ENCODE results near the gene BCL2.

The BCL2 gene

DNA sequence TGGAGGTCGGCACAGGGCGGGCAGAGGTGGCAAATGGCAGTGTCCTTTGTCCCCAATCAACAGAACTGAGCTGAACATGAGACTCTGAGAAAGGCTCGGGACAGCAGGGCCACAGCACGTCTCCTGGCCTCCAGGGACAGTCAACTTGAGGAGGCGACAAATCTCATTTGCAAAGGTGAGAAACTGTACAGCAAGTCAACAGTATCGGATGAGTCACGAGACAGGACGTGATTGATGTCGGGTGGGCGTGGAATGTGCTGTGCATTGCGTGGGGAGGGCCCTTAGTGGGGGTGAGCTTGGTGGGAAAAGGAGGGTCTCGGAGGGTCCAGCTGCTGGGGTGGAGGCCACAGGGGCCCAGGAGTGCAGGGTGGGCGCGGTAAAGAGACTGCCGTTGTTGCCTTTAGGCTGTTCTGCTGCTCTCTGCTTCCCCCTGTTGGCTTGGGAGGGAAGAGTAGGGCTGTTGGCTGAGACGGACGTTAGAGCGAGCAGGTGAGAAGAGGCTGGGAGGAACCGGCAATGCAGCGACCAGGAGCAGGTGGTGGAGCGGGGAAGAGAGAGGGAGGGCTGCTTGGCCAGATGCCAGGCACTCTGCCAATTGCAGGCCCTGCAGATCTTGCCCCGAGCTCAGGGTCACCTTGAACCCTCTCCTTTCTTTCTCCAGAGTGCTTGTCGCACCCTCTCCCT is 164.3 kb downstream of the BCL2 start:
- no peak for DNase-seq (ENCODE audit: insufficient read length)
- TF ChIP-seq POLR2AphosphoS5 (IDR thresholded peaks at IDR 0.05; ENCODE audit: low read depth, low read length) (peak; percentile 83; the same call in 1 of the 2 replicates), POLR2A (IDR thresholded peaks at IDR 0.05; ENCODE audit: low read depth, low read length) (peak; percentile 69), TAF1 (IDR thresholded peaks at IDR 0.05; ENCODE audit: borderline replicate concordance, low read depth, low read length) (0 out of 2 replicates have a peak, but pooled peaks have one; percentile 29)
- FAIRE-seq: peak; percentile 99

GRCh38 chr18:63154350-63155152 is 165.0 kb downstream of the BCL2 start:
- TF ChIP-seq POLR2A (IDR thresholded peaks at IDR 0.05; ENCODE audit: low read depth, low read length): no peak
- TF ChIP-seq POLR2AphosphoS5 (IDR thresholded peaks at IDR 0.05; ENCODE audit: low read depth, low read length): peak; percentile 70; the same call in 1 of the 2 replicates
- DNase-seq (ENCODE audit: insufficient read length) (no peak), FAIRE-seq (peak; percentile 74)

- FAIRE-seq (peak; percentile 94), DNase-seq (ENCODE audit: insufficient read length) (no peak)
- no peak for TF ChIP-seq TAF1 (IDR thresholded peaks at IDR 0.05; ENCODE audit: borderline replicate concordance, low read depth, low read length)
- TF ChIP-seq POLR2AphosphoS5 (IDR thresholded peaks at IDR 0.05; ENCODE audit: low read depth, low read length): peak; percentile 63; the same call in 1 of the 2 replicates
- TF ChIP-seq POLR2A (IDR thresholded peaks at IDR 0.05; ENCODE audit: low read depth, low read length): peak; percentile 76
Measured at GRCh38 chr18:63152791-63153190, 166.8 kb downstream of the BCL2 start.

GRCh38 chr18:63152096-63152495 is 167.5 kb downstream of the BCL2 start:
- no peak for DNase-seq (ENCODE audit: insufficient read length)
- FAIRE-seq: no peak
- TF ChIP-seq POLR2AphosphoS5 (IDR thresholded peaks at IDR 0.05; ENCODE audit: low read depth, low read length): no peak; the same call in 1 of the 2 replicates
- no peak for TF ChIP-seq TAF1 (IDR thresholded peaks at IDR 0.05; ENCODE audit: borderline replicate concordance, low read depth, low read length)
- no peak for TF ChIP-seq POLR2A (IDR thresholded peaks at IDR 0.05; ENCODE audit: low read depth, low read length)

DNA sequence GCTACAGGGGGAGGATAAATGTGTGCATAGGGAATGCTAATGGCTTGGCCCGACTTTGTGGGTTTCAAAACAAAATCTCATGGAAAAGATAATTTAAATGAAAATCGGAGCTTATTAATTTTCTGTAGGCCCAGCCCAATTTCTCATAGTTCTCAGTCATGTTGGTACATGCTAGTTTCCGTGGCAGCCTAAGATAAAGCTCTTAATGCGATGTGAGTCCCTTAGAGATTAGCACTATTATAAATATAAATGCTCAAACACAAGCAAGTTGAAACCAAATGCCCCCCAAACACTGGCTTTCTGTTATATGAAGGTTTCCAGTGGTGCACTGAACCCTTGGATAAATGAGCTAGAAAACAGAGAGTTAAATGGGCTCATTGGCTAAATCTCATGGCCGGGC is 168.0 kb downstream of the BCL2 start:
- FAIRE-seq: no peak
- TF ChIP-seq POLR2AphosphoS5 (IDR thresholded peaks at IDR 0.05; ENCODE audit: low read depth, low read length): no peak
- TF ChIP-seq POLR2A (IDR thresholded peaks at IDR 0.05; ENCODE audit: low read depth, low read length): no peak
- no peak for TF ChIP-seq TAF1 (IDR thresholded peaks at IDR 0.05; ENCODE audit: borderline replicate concordance, low read depth, low read length)

DNA sequence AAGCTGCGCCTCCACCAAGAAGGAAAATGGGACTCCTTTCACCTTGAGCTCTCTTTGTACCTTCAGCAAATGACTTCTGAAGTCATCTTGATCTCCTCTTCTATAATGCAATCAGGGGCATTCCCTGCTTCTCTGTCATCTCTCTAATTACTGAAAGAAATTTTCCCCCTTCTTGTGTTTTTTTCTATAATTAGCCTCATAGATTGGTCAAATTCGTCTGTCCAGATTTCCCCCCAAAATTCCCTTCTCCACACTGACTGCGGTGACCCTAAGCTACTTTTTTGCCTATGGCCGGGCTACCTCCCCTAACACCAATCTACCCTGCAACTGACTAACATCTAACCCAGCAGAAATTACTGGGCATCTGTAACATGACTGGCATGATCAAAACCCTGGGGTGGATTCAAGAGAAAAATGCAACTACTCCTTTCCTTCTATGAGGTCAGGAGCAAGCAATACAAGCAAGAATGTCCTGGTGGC is 168.6 kb downstream of the BCL2 start:
- no peak for DNase-seq (ENCODE audit: insufficient read length)
- peak; percentile 93 for FAIRE-seq
- TF ChIP-seq POLR2AphosphoS5 (IDR thresholded peaks at IDR 0.05; ENCODE audit: low read depth, low read length) (no peak; the same call in 1 of the 2 replicates), POLR2A (IDR thresholded peaks at IDR 0.05; ENCODE audit: low read depth, low read length) (peak; percentile 53), TAF1 (IDR thresholded peaks at IDR 0.05; ENCODE audit: borderline replicate concordance, low read depth, low read length) (0 out of 2 replicates have a peak, but pooled peaks have one; percentile 17)

More for the DNA sequence above, 168.0 kb downstream of the BCL2 start:
- DNase-seq (ENCODE audit: insufficient read length): no peak

- DNase-seq (ENCODE audit: insufficient read length) (no peak), FAIRE-seq (no peak)
- TF ChIP-seq TAF1 (IDR thresholded peaks at IDR 0.05; ENCODE audit: borderline replicate concordance, low read depth, low read length): no peak
- no peak for TF ChIP-seq POLR2A (IDR thresholded peaks at IDR 0.05; ENCODE audit: low read depth, low read length)
Measured at GRCh38 chr18:63150326-63150725, 169.2 kb downstream of the BCL2 start.

DNA sequence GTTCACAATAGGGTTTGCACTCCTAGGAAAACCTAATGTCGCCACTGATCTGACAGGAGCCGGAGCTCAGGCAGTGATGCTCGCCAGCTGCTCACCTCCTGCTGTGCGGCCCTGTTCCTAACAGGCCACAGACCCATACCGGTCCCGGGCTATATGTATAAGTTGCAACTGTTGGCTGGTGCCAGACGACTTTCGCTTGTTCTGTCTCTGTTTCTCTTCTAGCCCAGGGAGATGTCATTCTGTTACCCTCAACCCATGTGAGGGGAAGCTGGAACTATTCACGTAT is 170.3 kb downstream of the BCL2 start:
- 0 out of 2 replicates have a peak, but pooled peaks have one; percentile 45 for TF ChIP-seq POLR2AphosphoS5 (IDR thresholded peaks at IDR 0.05; ENCODE audit: low read depth, low read length)
- no peak for TF ChIP-seq POLR2A (IDR thresholded peaks at IDR 0.05; ENCODE audit: low read depth, low read length)
- FAIRE-seq: no peak
- no peak for DNase-seq (ENCODE audit: insufficient read length)

- TF ChIP-seq POLR2A (IDR thresholded peaks at IDR 0.05; ENCODE audit: low read depth, low read length) (no peak), TAF1 (IDR thresholded peaks at IDR 0.05; ENCODE audit: borderline replicate concordance, low read depth, low read length) (no peak), POLR2AphosphoS5 (IDR thresholded peaks at IDR 0.05; ENCODE audit: low read depth, low read length) (no peak)
- DNase-seq (ENCODE audit: insufficient read length): no peak
- FAIRE-seq: peak; percentile 76
Measured at GRCh38 chr18:63148449-63149301, 170.9 kb downstream of the BCL2 start.

GRCh38 chr18:63147973-63148372 is 171.6 kb downstream of the BCL2 start:
- no peak for DNase-seq (ENCODE audit: insufficient read length)

DNA sequence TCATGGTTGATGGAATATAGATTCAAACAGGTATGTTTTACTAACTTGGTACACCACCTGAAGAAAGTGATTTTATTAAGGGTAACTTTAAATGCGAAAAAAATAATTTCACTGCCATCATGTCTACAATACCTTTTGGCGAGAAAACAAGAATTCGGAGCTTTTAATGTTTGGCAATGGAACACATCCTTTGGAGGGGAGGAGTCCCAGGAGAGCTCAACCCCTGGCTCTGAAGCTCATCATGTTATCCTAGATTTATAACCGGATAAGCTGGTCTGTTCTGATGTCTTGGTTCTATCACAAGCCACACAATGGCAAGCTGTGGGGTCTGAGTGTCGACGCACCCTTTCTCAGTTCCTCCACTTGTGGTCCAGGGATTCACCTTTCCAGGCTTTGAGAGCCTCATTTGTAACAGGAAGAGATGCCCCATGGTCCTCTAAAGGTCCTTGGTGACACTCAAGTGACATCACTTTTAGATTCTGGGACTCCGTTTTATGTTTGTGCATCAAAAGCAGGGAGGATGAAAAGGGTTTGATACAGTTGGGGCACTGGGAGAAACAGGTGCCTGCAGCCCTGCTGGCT is 172.7 kb downstream of the BCL2 start:
- TF ChIP-seq POLR2A (IDR thresholded peaks at IDR 0.05; ENCODE audit: low read depth, low read length) (no peak), POLR2AphosphoS5 (IDR thresholded peaks at IDR 0.05; ENCODE audit: low read depth, low read length) (no peak), TAF1 (IDR thresholded peaks at IDR 0.05; ENCODE audit: borderline replicate concordance, low read depth, low read length) (no peak)
- DNase-seq (ENCODE audit: insufficient read length): no peak
- peak; percentile 51 for FAIRE-seq

More at GRCh38 chr18:63147973-63148372, 171.6 kb downstream of the BCL2 start:
- FAIRE-seq: no peak
- no peak for TF ChIP-seq POLR2AphosphoS5 (IDR thresholded peaks at IDR 0.05; ENCODE audit: low read depth, low read length)
- TF ChIP-seq POLR2A (IDR thresholded peaks at IDR 0.05; ENCODE audit: low read depth, low read length): no peak
- no peak for TF ChIP-seq TAF1 (IDR thresholded peaks at IDR 0.05; ENCODE audit: borderline replicate concordance, low read depth, low read length)

Measured in GM12892 (cell line).